Measurements from ENCODE around the gene LRP1B.

Gene LRP1B

GRCh38 chr2:140643761-140644187 lies 1487.0 kb downstream of the LRP1B start:
- no peak overlapping the region for H2AFZ ChIP-seq (ENCODE audit: low read length)
- TF ChIP-seq EZH2phosphoT487 (IDR thresholded peaks at IDR 0.05; ENCODE audit: borderline replicate concordance): no peak
- H3K4me3 ChIP-seq (ENCODE audit: low read length, poor library complexity, severe bottlenecking): no peak overlapping the region
- H3K79me2 ChIP-seq (ENCODE audit: insufficient read depth, low read length): no peaks in the 10 kb centered on the region
- H3K36me3 ChIP-seq (ENCODE audit: insufficient read depth, low read length): no peaks in the 10 kb centered on the region
- H3K27me3 ChIP-seq (ENCODE audit: insufficient read depth, low read length, poor library complexity, severe bottlenecking): no peaks in the 10 kb centered on the region
- no peaks in the 10 kb centered on the region for H3K9me2 ChIP-seq (replicated peaks; ENCODE audit: low read depth, low read length)
- H3K4me2 ChIP-seq (ENCODE audit: low read depth, low read length, poor library complexity, severe bottlenecking): no peak overlapping the region
- H4K20me1 ChIP-seq (ENCODE audit: insufficient read depth, low read length, poor library complexity, severe bottlenecking): no peaks in the 10 kb centered on the region
- no peak overlapping the region for H3K9ac ChIP-seq (ENCODE audit: low read depth, low read length, poor library complexity, severe bottlenecking)
- H3K9me3 ChIP-seq (ENCODE audit: insufficient read depth, low read depth, low read length): no peaks in the 10 kb centered on the region
- no peaks in the 10 kb centered on the region for H3F3A ChIP-seq (ENCODE audit: low read depth)
- H3K4me1 ChIP-seq (ENCODE audit: insufficient read depth, low read length, poor library complexity, severe bottlenecking): no peaks in the 10 kb centered on the region

DNA sequence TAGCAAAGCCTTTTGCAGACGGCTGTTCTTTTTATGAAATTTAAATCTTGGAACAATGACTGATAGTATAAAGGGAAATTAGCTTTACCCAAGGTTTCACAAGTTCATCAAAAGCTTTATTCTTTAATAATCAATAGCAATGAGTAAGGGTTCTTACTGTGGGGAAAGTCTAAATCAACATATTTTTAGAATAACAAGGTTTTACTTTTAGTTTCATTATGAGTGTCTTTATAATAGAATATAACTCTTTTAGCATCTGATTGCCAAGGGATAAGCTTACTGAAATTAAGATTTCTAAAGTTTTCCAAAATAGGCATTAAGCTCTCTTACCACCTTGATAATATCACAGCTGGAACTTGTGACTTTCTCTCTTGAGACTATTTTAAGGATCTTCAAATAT lies 1489.7 kb downstream of the LRP1B start:
- Histone ChIP-seq H3K4me3 (ENCODE audit: low read length, poor library complexity, severe bottlenecking) (no peak overlapping the region), H3K9me2 (replicated peaks; ENCODE audit: low read depth, low read length) (no peaks in the 10 kb centered on the region), H3K9me3 (ENCODE audit: insufficient read depth, low read depth, low read length) (no peaks in the 10 kb centered on the region), H3K27me3 (ENCODE audit: insufficient read depth, low read length, poor library complexity, severe bottlenecking) (no peaks in the 10 kb centered on the region), H3K9ac (ENCODE audit: low read depth, low read length, poor library complexity, severe bottlenecking) (no peak overlapping the region), H3K36me3 (ENCODE audit: insufficient read depth, low read length) (no peaks in the 10 kb centered on the region), H2AFZ (ENCODE audit: low read length) (no peak overlapping the region), H3K4me2 (ENCODE audit: low read depth, low read length, poor library complexity, severe bottlenecking) (no peak overlapping the region), H3K4me1 (ENCODE audit: insufficient read depth, low read length, poor library complexity, severe bottlenecking) (no peaks in the 10 kb centered on the region), H3K79me2 (ENCODE audit: insufficient read depth, low read length) (no peaks in the 10 kb centered on the region), H3F3A (ENCODE audit: low read depth) (no peaks in the 10 kb centered on the region), H4K20me1 (ENCODE audit: insufficient read depth, low read length, poor library complexity, severe bottlenecking) (no peaks in the 10 kb centered on the region)
- TF ChIP-seq CTCF (conservative IDR thresholded peaks at IDR 0.05; ENCODE audit: low read length) (no peak), EZH2phosphoT487 (IDR thresholded peaks at IDR 0.05; ENCODE audit: borderline replicate concordance) (no peak)

DNA sequence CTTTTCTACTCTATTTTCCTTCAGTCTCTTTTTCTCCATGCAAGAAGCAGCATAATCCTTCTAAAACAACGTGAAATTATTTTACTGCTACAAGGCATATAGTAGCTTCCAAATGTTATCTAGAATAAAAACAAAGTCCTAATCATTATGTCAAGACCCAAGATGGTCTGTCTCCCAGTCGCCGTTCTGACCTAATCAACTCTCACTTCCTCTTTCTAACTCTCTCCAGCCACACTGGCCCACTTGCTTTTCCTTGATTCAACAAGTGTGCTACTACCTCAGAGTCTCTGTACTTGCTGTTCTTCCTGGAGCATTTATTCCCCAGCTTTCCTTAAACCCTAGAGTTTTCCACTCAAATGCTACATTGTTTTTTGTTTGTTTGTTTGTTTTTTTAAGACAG lies 1491.2 kb downstream of the LRP1B start:
- Histone ChIP-seq H3K79me2 (ENCODE audit: insufficient read depth, low read length) (no peaks in the 10 kb centered on the region), H2AFZ (ENCODE audit: low read length) (no peak overlapping the region), H3F3A (ENCODE audit: low read depth) (no peaks in the 10 kb centered on the region), H3K36me3 (ENCODE audit: insufficient read depth, low read length) (no peaks in the 10 kb centered on the region), H3K27me3 (ENCODE audit: insufficient read depth, low read length, poor library complexity, severe bottlenecking) (no peaks in the 10 kb centered on the region), H3K9me2 (replicated peaks; ENCODE audit: low read depth, low read length) (no peaks in the 10 kb centered on the region), H3K9ac (ENCODE audit: low read depth, low read length, poor library complexity, severe bottlenecking) (no peak overlapping the region), H4K20me1 (ENCODE audit: insufficient read depth, low read length, poor library complexity, severe bottlenecking) (no peaks in the 10 kb centered on the region), H3K4me3 (ENCODE audit: low read length, poor library complexity, severe bottlenecking) (no peak overlapping the region), H3K9me3 (ENCODE audit: insufficient read depth, low read depth, low read length) (no peaks in the 10 kb centered on the region), H3K4me2 (ENCODE audit: low read depth, low read length, poor library complexity, severe bottlenecking) (no peak overlapping the region), H3K4me1 (ENCODE audit: insufficient read depth, low read length, poor library complexity, severe bottlenecking) (no peaks in the 10 kb centered on the region)
- TF ChIP-seq EZH2phosphoT487 (IDR thresholded peaks at IDR 0.05; ENCODE audit: borderline replicate concordance) (no peak), CTCF (conservative IDR thresholded peaks at IDR 0.05; ENCODE audit: low read length) (no peak)

DNA sequence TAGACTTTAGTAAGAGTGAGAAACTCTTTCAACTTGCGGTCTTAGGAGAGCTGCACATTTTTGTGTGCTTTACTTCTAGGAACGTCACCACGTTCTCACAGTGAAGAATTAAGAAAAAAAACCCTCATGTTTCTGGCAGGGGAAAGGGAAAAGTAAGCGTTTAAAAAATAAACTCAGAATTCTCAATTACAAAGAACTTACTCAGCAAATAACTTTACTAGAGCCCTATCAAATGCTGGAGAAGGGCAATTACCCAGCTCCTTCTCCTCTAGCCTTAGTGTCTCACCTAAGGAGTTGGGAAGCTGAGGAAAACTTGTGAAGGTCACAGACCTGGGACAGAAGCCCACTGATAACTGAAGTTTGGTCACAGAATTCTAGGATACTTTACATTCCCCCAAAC lies 1500.3 kb downstream of the LRP1B start:
- Histone ChIP-seq H4K20me1 (ENCODE audit: insufficient read depth, low read length, poor library complexity, severe bottlenecking) (no peaks in the 10 kb centered on the region), H2AFZ (ENCODE audit: low read length) (no peak overlapping the region), H3K79me2 (ENCODE audit: insufficient read depth, low read length) (no peaks in the 10 kb centered on the region), H3K36me3 (ENCODE audit: insufficient read depth, low read length) (no peaks in the 10 kb centered on the region), H3K27me3 (ENCODE audit: insufficient read depth, low read length, poor library complexity, severe bottlenecking) (no peaks in the 10 kb centered on the region), H3K4me1 (ENCODE audit: insufficient read depth, low read length, poor library complexity, severe bottlenecking) (no peaks in the 10 kb centered on the region), H3K4me2 (ENCODE audit: low read depth, low read length, poor library complexity, severe bottlenecking) (no peak overlapping the region), H3F3A (ENCODE audit: low read depth) (no peaks in the 10 kb centered on the region), H3K9me2 (replicated peaks; ENCODE audit: low read depth, low read length) (no peaks in the 10 kb centered on the region), H3K9me3 (ENCODE audit: insufficient read depth, low read depth, low read length) (no peaks in the 10 kb centered on the region), H3K4me3 (ENCODE audit: low read length, poor library complexity, severe bottlenecking) (no peak overlapping the region), H3K9ac (ENCODE audit: low read depth, low read length, poor library complexity, severe bottlenecking) (no peak overlapping the region)
- TF ChIP-seq EZH2phosphoT487 (IDR thresholded peaks at IDR 0.05; ENCODE audit: borderline replicate concordance): no peak
- TF ChIP-seq CTCF (conservative IDR thresholded peaks at IDR 0.05; ENCODE audit: low read length): no peak
